ENCODE measurements around the gene NMNAT2. TPM values are rescaled to one million over a fixed set of nuclear protein-coding genes. Genes with fewer than 3 reads are reported as not detected.

NMNAT2 gene
- total RNA-seq, 1 donor from 2014 or later: 2.6 TPM

DNA sequence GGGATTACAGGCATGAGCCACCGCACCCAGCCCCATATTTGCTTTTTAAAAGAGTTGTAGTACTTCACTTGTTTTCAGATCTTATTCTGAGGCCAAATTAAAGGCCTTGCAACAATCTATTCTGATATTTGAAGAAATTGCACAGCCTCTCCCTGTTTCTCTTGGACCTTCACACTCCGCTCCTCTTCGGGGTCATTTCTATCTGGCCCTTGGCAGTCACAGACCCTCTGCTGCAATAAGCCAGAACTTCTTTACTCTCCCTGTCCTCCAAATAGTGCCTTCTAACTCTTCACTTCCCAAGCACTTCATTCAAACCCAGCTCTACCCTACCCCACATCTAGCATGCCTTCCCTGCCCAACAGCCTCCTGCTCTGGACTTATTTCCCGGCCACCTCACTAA is 121.4 kb downstream of the NMNAT2 start:
- ATAC-seq: peak; percentile 74
- no peak for DNase-seq (ENCODE audit: low spot score)
- intact Hi-C loops (cut with DNase I): no loop called here

GRCh38 chr1:183295521-183295920 is 122.7 kb downstream of the NMNAT2 start:
- ATAC-seq: no peak
- intact Hi-C loops (cut with DNase I): no loop called here

GRCh38 chr1:183293876-183294275 is 124.3 kb downstream of the NMNAT2 start:
- ATAC-seq (no peak), DNase-seq (ENCODE audit: low spot score) (no peak)
- intact Hi-C loops (cut with DNase I): no loop called here

More at GRCh38 chr1:183295521-183295920, 122.7 kb downstream of the NMNAT2 start:
- DNase-seq (ENCODE audit: low spot score): no peak

GRCh38 chr1:183293241-183293640 is 124.9 kb downstream of the NMNAT2 start:
- ATAC-seq: no peak
- intact Hi-C loops (cut with DNase I): no loop called here
- no peak for DNase-seq (ENCODE audit: low spot score)

- peak; percentile 74 for ATAC-seq
- peak; percentile 64 for DNase-seq (ENCODE audit: low spot score)
- intact Hi-C loops (cut with DNase I): no loop called here
Observed at GRCh38 chr1:183291802-183292514, 126.2 kb downstream of the NMNAT2 start.

DNA sequence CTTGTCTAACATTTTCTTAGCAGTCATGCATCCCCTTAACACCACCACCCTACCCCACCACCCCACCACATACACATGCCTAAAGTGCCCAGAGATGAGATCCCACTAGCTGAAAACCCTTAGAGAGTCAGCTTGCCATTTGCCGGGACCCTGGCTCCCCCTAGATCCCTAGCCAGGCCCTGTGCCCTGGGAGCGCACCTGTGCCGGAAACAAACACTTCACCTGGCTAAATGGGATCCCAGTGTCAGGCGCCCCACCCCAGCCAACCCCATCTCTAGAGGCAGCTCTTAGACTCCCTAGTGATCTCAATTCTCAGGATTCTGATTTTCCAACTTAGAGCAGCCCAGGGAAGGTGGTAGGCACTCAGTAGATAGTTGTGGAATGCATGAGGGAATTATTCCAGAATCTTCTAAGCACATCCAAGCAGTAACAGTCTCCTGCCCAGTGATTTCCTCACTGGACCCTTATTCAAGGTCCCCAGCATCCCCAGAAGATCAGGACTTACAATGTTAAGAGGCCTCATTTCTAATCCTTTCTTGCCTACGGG is 126.9 kb downstream of the NMNAT2 start:
- no peak for DNase-seq (ENCODE audit: low spot score)
- no peak for ATAC-seq
- intact Hi-C loops (cut with DNase I): no loop called here

GRCh38 chr1:183290628-183291027 is 127.6 kb downstream of the NMNAT2 start:
- DNase-seq (ENCODE audit: low spot score): no peak
- intact Hi-C loops (cut with DNase I): no loop called here
- ATAC-seq: no peak

DNA sequence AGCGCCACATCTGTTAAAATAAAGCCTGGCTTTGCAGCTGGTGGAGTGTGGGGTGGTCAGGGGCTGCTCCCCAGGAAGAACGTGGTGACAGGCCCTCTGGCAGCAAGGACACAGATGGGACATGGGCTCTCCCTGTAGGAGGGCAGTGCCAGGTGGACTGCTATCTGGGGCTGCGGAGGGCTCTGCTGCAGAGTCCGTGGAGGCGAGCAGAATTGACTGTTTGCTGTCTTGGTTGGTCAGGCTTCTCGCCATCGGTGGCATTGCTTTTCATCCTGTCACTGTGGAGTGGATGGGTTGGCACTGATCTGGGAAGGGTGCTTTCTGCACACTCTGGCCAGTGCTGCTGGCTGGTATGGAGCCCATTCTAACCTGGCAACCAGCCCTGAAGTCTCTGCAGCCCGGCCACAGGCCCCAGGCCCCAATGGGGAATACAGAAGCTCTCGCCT is 129.1 kb downstream of the NMNAT2 start:
- ATAC-seq (no peak), DNase-seq (ENCODE audit: low spot score) (no peak)
- intact Hi-C loops (cut with DNase I): no loop called here

- no peak for ATAC-seq
- intact Hi-C loops (cut with DNase I): no loop called here
- no peak for DNase-seq (ENCODE audit: low spot score)
Observed at GRCh38 chr1:183288583-183288982, 129.6 kb downstream of the NMNAT2 start.

DNA sequence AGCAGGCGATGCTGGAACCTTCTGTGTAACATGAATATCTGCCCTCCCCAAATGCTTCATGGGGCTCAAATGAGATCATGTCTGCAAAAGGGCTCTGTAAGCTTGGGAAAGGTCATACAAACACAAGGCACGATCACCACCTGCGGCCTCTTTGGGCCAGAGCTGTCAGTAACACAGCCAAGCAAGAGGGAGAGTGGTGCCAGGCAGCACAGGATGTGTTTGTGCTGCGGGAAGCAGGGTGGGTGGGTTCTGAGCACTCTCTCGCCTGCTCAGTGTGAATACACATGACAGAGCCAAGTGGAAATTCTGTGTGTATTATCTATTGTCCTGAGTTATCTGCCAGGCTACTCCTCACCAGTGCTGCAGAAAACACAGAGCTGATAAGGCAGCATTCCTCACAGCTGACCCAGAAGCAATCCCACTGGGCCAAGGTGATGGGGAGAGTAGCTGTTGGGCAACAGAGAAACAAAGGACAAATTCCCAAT is 130.9 kb downstream of the NMNAT2 start:
- intact Hi-C loops (cut with DNase I): no loop called here
- peak; percentile 55 for DNase-seq (ENCODE audit: low spot score)
- peak; percentile 51 for ATAC-seq

DNA sequence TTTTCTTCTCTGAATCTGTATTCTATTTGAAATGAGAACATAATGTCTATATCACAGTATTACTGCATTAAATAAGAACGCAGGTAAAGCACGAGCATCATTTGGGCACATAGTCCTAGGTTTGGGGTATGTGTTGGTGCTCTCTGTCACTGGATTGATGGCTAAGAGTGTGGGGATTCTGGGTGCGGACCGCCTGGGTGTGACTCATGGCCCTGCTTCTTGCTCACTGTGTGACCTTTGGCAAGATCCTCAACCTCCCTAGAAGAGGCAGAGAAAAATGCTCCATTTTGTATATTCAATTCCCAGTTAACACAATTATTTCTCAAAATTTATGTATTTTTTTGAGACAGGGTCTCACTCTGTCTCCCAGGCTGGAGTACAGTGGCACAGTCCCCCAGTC is 132.4 kb downstream of the NMNAT2 start:
- DNase-seq (ENCODE audit: low spot score) (no peak), ATAC-seq (no peak)
- intact Hi-C loops (cut with DNase I): no loop called here

DNA sequence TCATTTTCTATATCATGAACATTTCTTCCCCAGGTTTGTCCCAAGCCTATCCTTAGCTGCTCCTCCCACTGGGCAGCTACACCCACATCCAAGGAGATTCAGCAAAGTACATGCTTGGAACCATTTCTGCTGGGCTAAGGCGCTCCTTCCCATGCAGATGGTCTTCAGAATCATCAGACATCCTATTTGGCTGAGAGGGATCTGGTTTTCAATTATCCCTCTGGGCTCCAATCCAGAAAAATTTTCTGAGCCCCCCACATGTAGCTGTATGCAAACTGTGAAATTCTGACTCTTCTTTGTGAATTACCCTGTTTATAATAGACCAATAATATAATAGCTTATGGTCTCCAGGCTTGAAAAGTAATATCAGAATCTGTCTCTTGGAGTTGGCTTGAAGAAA is 132.9 kb downstream of the NMNAT2 start:
- intact Hi-C loops (cut with DNase I): no loop called here
- no peak for DNase-seq (ENCODE audit: low spot score)
- no peak for ATAC-seq

DNA sequence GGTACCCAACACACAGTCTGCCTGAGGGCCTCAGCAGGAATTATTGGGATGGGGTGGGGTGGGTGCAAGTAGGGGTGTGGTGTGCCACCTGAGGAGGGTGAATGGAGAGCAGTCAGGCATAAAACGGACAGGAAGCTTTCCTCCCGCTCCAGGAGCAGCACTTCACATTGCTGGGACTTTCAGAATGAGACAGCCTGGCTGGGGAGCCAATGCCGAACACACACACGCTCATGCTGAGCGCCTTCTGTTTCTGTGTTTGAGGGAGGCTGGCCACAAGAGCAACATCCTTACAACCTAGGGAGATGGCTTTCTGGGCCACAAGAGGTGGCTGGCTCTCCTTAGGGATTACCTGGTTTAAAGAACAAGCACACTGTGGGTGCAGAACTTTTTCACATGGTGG is 134.1 kb downstream of the NMNAT2 start:
- ATAC-seq (no peak), DNase-seq (ENCODE audit: low spot score) (no peak)
- intact Hi-C loops (cut with DNase I): loop anchor here (5.0 kb wide), 1 partner anchor 33 kb away; no protein-coding TSS in a partner anchor

GRCh38 chr1:183283286-183283685 is 134.9 kb downstream of the NMNAT2 start:
- intact Hi-C loops (cut with DNase I): loop anchor here (5.0 kb wide), 1 partner anchor 34 kb away; no protein-coding TSS in a partner anchor
- ATAC-seq (no peak), DNase-seq (ENCODE audit: low spot score) (no peak)

DNA sequence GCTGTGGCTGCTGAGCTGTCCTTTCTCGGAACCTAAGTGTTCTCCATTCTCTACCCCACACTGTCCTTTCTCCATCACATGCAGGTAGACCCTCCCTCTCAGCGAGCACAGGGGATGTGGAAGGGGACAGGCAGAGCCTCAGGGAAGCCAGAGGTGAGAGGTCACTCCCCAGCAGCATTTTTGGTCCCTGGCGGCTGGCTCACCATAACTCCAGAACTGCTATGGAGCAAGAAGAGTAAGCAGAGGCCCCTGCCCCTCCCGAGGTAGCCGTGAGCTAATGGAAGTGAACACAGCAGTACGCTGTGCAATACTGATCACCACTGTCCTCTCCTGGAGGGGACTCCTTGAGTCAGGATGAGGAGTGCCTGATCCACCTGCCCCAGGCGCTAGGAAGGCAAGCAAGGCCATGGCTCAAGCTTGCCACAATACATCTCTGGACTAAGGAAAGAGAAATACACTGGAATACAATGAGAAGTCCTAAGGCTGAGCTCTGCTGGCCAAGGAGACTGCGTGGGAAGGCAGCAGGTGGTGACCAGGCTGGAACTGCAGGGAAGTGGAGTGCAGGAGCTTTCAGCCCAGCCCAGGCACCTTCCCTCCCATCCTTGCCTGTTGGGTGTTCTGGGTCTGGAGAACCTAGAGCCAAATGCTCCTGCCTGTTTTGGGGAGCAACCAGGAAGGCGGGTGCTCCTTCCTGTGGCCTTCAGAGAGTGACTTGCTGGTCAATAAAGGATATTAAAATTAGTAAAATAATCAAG is 135.9 kb downstream of the NMNAT2 start:
- ATAC-seq: peak; percentile 21

GRCh38 chr1:183281553-183282091 is 136.6 kb downstream of the NMNAT2 start:
- DNase-seq (ENCODE audit: low spot score) (peak; percentile 95), ATAC-seq (peak; percentile 88)
- intact Hi-C loops (cut with DNase I): loop anchor here (5.0 kb wide), 1 partner anchor 36 kb away; no protein-coding TSS in a partner anchor

More for the DNA sequence above, 135.9 kb downstream of the NMNAT2 start:
- DNase-seq (ENCODE audit: low spot score): peak; percentile 65
- intact Hi-C loops (cut with DNase I): loop anchor here (5.0 kb wide), 1 partner anchor 35 kb away; no protein-coding TSS in a partner anchor

DNA sequence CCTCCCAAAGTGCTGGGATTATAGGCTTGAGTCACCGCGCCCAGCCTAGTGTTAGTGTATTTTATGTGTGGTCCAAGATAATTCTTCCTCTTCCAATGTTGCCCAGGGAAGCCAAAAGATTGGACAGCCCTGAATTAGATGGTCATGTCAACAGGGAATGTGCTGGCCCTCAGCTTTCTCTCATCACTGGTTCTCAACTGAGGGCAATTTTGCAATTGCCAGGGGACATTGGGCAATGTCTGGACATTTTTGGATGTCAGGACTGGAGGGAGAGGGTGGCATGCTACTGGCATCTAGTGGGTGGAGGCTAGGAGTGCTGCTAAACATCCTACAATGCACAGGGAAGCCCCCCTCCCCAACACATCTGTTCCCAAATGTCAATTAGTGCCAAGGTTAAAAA is 137.1 kb downstream of the NMNAT2 start:
- peak; percentile 61 for DNase-seq (ENCODE audit: low spot score)
- intact Hi-C loops (cut with DNase I): loop anchor here (5.0 kb wide), 1 partner anchor 36 kb away; no protein-coding TSS in a partner anchor
- ATAC-seq: peak; percentile 60

DNA sequence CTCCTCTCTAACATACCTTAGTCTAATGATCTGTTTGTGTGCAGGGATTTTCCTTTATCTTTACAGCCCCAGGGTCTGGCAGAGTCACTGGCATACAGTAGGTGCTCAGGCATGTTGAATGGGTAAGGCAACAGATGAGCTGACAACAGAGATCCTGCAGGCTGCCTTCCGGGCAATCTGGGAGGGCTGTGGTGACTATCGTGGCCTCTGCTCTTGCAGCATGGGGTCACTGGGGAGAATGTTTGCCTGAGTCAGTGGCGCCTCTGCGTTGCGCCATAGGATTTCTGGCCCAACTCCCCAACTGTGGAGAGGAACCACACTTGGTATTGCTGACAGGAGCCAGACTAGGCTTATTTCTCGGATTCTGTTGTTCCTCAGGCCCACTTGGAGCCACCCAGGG is 138.3 kb downstream of the NMNAT2 start:
- intact Hi-C loops (cut with DNase I): loop anchor here (5.0 kb wide), 1 partner anchor 37 kb away; no protein-coding TSS in a partner anchor
- DNase-seq (ENCODE audit: low spot score): peak; percentile 67
- no peak for ATAC-seq

Measured in sciatic nerve (tissue), 2 donors.